Loucy (cell line): ENCODE data around the gene IQCK.

Experiments used
- CTCF ChIP-seq: fragments of 200-600 bp; sonication (generic); conservative IDR thresholded peaks from 2 replicates; pipeline ENCODE4 v1.5.1; 2014; ENCODE audit warnings: mild to moderate bottlenecking, antibody characterized with exemption, low read length
- EZH2phosphoT487 ChIP-seq: fragments of 200-600 bp; IDR thresholded peaks from 2 replicates; pipeline ENCODE4 v1.6.1; 2018; ENCODE audit warnings: antibody characterized with exemption, mild to moderate bottlenecking, moderate library complexity, borderline replicate concordance

GRCh38 chr16:19879241-19879792, 161.2 kb downstream of the IQCK start:
- no peak for TF ChIP-seq CTCF
- TF ChIP-seq EZH2phosphoT487, result no peak
